Large intestine (tissue), 12 donors: ENCODE results near the gene C9. TPM values are rescaled to one million over a fixed set of nuclear protein-coding genes. Genes with fewer than 3 reads are reported as not detected.
"Not testable (repeated sequence)": the region's sequence is repeated elsewhere in the genome, so short reads cannot be mapped to it uniquely, and the experiment has no call there.

Experiments
- DNase-seq, 2 donors: peaks; one replicate each; pipeline versions ENCODE4 v3.0.0 to v3.0.0-alpha.2; 2013
- H3K27ac ChIP-seq: one replicate; pipeline ENCODE4 v1.5.1; 2013; ENCODE audit warnings: low read length
- H3K27me3 ChIP-seq: 2 replicates; pipeline ENCODE4 v1.6.1; 2013; ENCODE audit warnings: low read length; ENCODE audit not compliant: control insufficient read depth, insufficient read depth
- H3K36me3 ChIP-seq: 2 replicates; pipeline ENCODE4 v1.6.1; 2013; ENCODE audit warnings: low read length; ENCODE audit not compliant: control insufficient read depth, insufficient read depth
- H3K4me1 ChIP-seq: one replicate; pipeline ENCODE4 v1.6.1; 2013; ENCODE audit warnings: low read length; ENCODE audit not compliant: control insufficient read depth, insufficient read depth
- H3K4me3 ChIP-seq: one replicate; pipeline ENCODE4 v1.5.1; 2013; ENCODE audit warnings: low read length
- H3K9me3 ChIP-seq: one replicate; pipeline ENCODE4 v1.6.1; 2013; ENCODE audit warnings: mild to moderate bottlenecking, low read depth, low read length, moderate library complexity; ENCODE audit not compliant: control insufficient read depth
- WGBS: methylation state at CpG from one replicate; pipeline ENCODE4 v1.1.5; 2013; ENCODE audit warnings: low lambda C conversion rate; ENCODE audit not compliant: insufficient coverage; 5-methylcytosine and 5-hydroxymethylcytosine counted together
- long read RNA-seq, 11 donors: transcript quantifications; one replicate each; lab custom pipeline, GENCODE V29; 2026
- polyA plus RNA-seq: library from polyadenylated mRNA; unstranded; fragments of 120-200 nt; gene quantifications from one replicate; pipeline ENCODE4 v1.2.1, GENCODE V29; 2013

Gene C9
- 0.04 TPM for polyA plus RNA-seq
- long read RNA-seq, donor 1: 0 reads
- long read RNA-seq, donor 2: 0 reads
- long read RNA-seq, donor 3, partial matches to known transcripts: 48 of 48 reads
- long read RNA-seq, donor 3, other reads (novel, unspliced or antisense): 0 of 48 reads
- long read RNA-seq, donor 4: 0 reads
- long read RNA-seq, donor 5: 0 reads
- long read RNA-seq, donor 6: 0 reads
- long read RNA-seq, donor 7: 0 reads
- long read RNA-seq, donor 8: 0 reads
- long read RNA-seq, donor 9: 0 reads
- long read RNA-seq, donor 10: 0 reads
- long read RNA-seq, donor 11: 0 reads

- Histone ChIP-seq H3K4me3 (no peak within 1 kb of the TSS), H3K9me3 (no peaks in the 10 kb centered on the region), H3K27me3 (no peaks in the 10 kb centered on the region), H3K36me3 (no peaks in the 10 kb centered on the region), H3K27ac (no peak within 1 kb of the TSS), H3K4me1 (peaks cover 3% of the 10 kb centered on the region)
- WGBS: no CpG with 5 or more reads among the region's 6 CpGs
- DNase-seq: no peak
Observed at GRCh38 chr5:39364367-39364766, at the start of gene C9. C9 (minus strand) TSS chr5:39364495; CDS start chr5:39364464, 31 bp downstream.

- Histone ChIP-seq H3K4me3 (no peak overlapping the region), H3K36me3 (peaks cover 22% of the 10 kb centered on the region), H3K9me3 (no peaks in the 10 kb centered on the region), H3K4me1 (peaks cover 10% of the 10 kb centered on the region), H3K27me3 (no peaks in the 10 kb centered on the region), H3K27ac (no peak overlapping the region)
- DNase-seq: no peak
Observed at GRCh38 chr5:39413771-39414170, 49.5 kb upstream of the C9 start.

- H3K27me3 ChIP-seq: no peaks in the 10 kb centered on the region
- peaks cover 20% of the 10 kb centered on the region for H3K36me3 ChIP-seq
- H3K4me3 ChIP-seq: no peak overlapping the region
- peaks cover 5% of the 10 kb centered on the region for H3K4me1 ChIP-seq
- no peak overlapping the region for H3K27ac ChIP-seq
- H3K9me3 ChIP-seq: no peaks in the 10 kb centered on the region
- no peak for DNase-seq
- 40% methylated on average over 1 of the region's 5 CpGs for WGBS
Observed at GRCh38 chr5:39412721-39413394, 48.6 kb upstream of the C9 start.

- Histone ChIP-seq H3K9me3 (no peaks in the 10 kb centered on the region), H3K27me3 (no peaks in the 10 kb centered on the region), H3K4me1 (peaks cover 4% of the 10 kb centered on the region), H3K36me3 (peaks cover 20% of the 10 kb centered on the region), H3K27ac (no peak overlapping the region), H3K4me3 (no peak overlapping the region)
- no CpG with 5 or more reads among the region's 4 CpGs for WGBS
- no peak for DNase-seq
Observed at GRCh38 chr5:39411985-39412384, 47.7 kb upstream of the C9 start.

GRCh38 chr5:39411061-39411460, 46.8 kb upstream of the C9 start:
- 57% methylated on average over 1 of the region's 1 CpG for WGBS
- no peak for DNase-seq
- Histone ChIP-seq H3K4me3 (no peak overlapping the region), H3K4me1 (peaks cover 4% of the 10 kb centered on the region), H3K27me3 (no peaks in the 10 kb centered on the region), H3K36me3 (peaks cover 15% of the 10 kb centered on the region), H3K9me3 (no peaks in the 10 kb centered on the region), H3K27ac (no peak overlapping the region)

- H3K27me3 ChIP-seq: no peaks in the 10 kb centered on the region
- H3K4me3 ChIP-seq: no peak overlapping the region
- H3K36me3 ChIP-seq: peaks cover 16% of the 10 kb centered on the region
- 100% methylated on average over 1 of the region's 1 CpG for WGBS
- DNase-seq: no peak
- H3K9me3 ChIP-seq: no peaks in the 10 kb centered on the region
- H3K27ac ChIP-seq: no peak overlapping the region
- peaks cover 4% of the 10 kb centered on the region for H3K4me1 ChIP-seq
Observed at GRCh38 chr5:39409033-39409432, 44.7 kb upstream of the C9 start.

- Histone ChIP-seq H3K27ac (peak overlapping the region; percentile 1), H3K27me3 (no peaks in the 10 kb centered on the region), H3K36me3 (peaks cover 10% of the 10 kb centered on the region), H3K4me3 (no peak overlapping the region), H3K4me1 (peaks cover 19% of the 10 kb centered on the region), H3K9me3 (no peaks in the 10 kb centered on the region)
- no peak for DNase-seq
- WGBS: no CpG with 5 or more reads among the region's 5 CpGs
Observed at GRCh38 chr5:39405083-39405843, 41.0 kb upstream of the C9 start.

GRCh38 chr5:39403761-39404160, 39.5 kb upstream of the C9 start:
- peaks cover 31% of the 10 kb centered on the region for H3K4me1 ChIP-seq
- H3K36me3 ChIP-seq, DNase-seq, H3K27ac ChIP-seq, H3K27me3 ChIP-seq, H3K4me3 ChIP-seq, H3K9me3 ChIP-seq: not testable (repeated sequence)
- WGBS: no CpG with 5 or more reads among the region's 3 CpGs

GRCh38 chr5:39402140-39402539, 37.8 kb upstream of the C9 start:
- not testable (repeated sequence) for H3K27me3 ChIP-seq, DNase-seq, H3K9me3 ChIP-seq, H3K4me3 ChIP-seq, H3K36me3 ChIP-seq
- H3K4me1 ChIP-seq: peaks cover 42% of the 10 kb centered on the region
- H3K27ac ChIP-seq: peak overlapping the region; percentile 99

GRCh38 chr5:39400713-39401578, 36.7 kb upstream of the C9 start:
- DNase-seq: peak; percentile 88 to 94
- peaks cover 48% of the 10 kb centered on the region for H3K4me1 ChIP-seq
- no peak overlapping the region for H3K4me3 ChIP-seq
- peaks cover 13% of the 10 kb centered on the region for H3K36me3 ChIP-seq
- H3K27me3 ChIP-seq: no peaks in the 10 kb centered on the region
- no CpG with 5 or more reads among the region's 5 CpGs for WGBS
- H3K9me3 ChIP-seq: no peaks in the 10 kb centered on the region
- H3K27ac ChIP-seq: peak overlapping the region; percentile 99
